HPDE6-E6E7 (cell line): ENCODE measurements around the gene PIK3R5.
A peak's percentile ranks its signal among the peaks of the same experiment; 100 is the strongest.

Experiments
- DNase-seq: peaks from one replicate; pipeline ENCODE4 v3.0.0; 2011; ENCODE audit warnings: missing footprints; ENCODE audit errors: extremely low spot score

The PIK3R5 gene

GRCh38 chr17:8924595-8924994, 40.9 kb downstream of the PIK3R5 start:
- DNase-seq = no peak

- no peak for DNase-seq
Observed at GRCh38 chr17:8923762-8924161, 41.7 kb downstream of the PIK3R5 start.

- DNase-seq = no peak
Observed at GRCh38 chr17:8922928-8923327, 42.6 kb downstream of the PIK3R5 start.

- DNase-seq = peak; percentile 10
Observed at GRCh38 chr17:8922451-8922850, 43.1 kb downstream of the PIK3R5 start.

- no peak for DNase-seq
Observed at GRCh38 chr17:8921147-8921546, 44.4 kb downstream of the PIK3R5 start.

GRCh38 chr17:8918807-8919465, 46.6 kb downstream of the PIK3R5 start:
- DNase-seq = no peak

GRCh38 chr17:8916466-8916865, 49.0 kb downstream of the PIK3R5 start:
- no peak for DNase-seq

GRCh38 chr17:8914554-8914953, 51.0 kb downstream of the PIK3R5 start:
- no peak for DNase-seq

- no peak for DNase-seq
Observed at GRCh38 chr17:8913879-8914278, 51.6 kb downstream of the PIK3R5 start.

GRCh38 chr17:8913091-8913490, 52.4 kb downstream of the PIK3R5 start:
- DNase-seq = no peak

GRCh38 chr17:8912084-8912981, 53.2 kb downstream of the PIK3R5 start:
- no peak for DNase-seq

- DNase-seq = no peak
Observed at GRCh38 chr17:8910969-8911604, 54.4 kb downstream of the PIK3R5 start.

GRCh38 chr17:8909586-8910270, 55.8 kb downstream of the PIK3R5 start:
- DNase-seq = no peak

GRCh38 chr17:8905331-8905730, 60.2 kb downstream of the PIK3R5 start:
- no peak for DNase-seq

GRCh38 chr17:8904686-8905085, 60.8 kb downstream of the PIK3R5 start:
- DNase-seq = no peak

- no peak for DNase-seq
Observed at GRCh38 chr17:8904201-8904600, 61.3 kb downstream of the PIK3R5 start.

GRCh38 chr17:8900626-8901585, 64.6 kb downstream of the PIK3R5 start:
- no peak for DNase-seq

GRCh38 chr17:8900207-8900606, 65.3 kb downstream of the PIK3R5 start:
- DNase-seq = no peak

GRCh38 chr17:8898636-8899035, 66.9 kb downstream of the PIK3R5 start:
- DNase-seq = no peak

GRCh38 chr17:8898126-8898525, 67.4 kb downstream of the PIK3R5 start:
- DNase-seq = no peak
